GM19467 (cell line): ENCODE results near the gene CADM2.
"Not testable (repeated sequence)": the region's sequence is repeated elsewhere in the genome, so short reads cannot be mapped to it uniquely, and the experiment has no call there.

Experiments
- ATAC-seq: cut with Tn5 transposase; IDR thresholded peaks from one replicate; pipeline ENCODE4 v1.9.1; 2021; ENCODE audit warnings: mild to moderate bottlenecking, moderate library complexity; ENCODE audit not compliant: unreplicated experiment

The CADM2 gene

DNA sequence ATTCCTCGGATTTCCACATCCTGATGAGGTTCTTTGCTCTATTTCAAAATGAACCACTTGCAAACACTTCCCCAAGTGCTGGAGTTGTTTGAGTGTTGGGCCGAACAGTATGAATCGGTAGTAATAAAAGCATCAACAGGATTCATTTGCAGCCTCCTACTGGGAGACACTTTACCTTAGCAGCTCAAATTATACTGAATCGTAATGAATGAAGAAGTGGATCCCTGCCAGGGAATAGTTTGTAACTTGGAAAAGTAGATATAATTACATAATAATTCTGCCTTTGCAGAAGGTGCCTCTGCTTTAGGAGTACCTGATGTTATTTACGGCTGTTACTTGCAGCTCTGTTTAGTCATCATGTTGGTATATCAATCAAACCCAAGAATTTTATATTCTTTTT, 669.1 kb downstream of the CADM2 start:
- no peak for ATAC-seq

DNA sequence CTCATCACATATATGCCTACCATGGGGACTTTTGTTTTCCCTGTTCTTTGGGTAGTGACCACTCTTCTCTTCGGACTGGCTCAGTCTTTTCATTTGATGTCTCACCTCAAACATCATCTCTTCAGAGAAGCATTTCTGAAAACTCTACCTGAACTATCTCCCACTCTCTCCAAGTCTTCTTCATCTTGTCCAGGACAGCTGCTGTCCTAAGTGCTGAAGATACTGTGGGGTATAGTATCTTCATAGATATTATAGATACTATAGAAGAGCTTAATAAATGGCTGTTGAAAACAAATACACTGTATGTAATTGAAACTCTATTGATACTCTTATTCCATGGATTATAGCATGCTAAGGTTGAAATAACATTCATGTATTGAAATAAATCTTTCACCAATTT, 672.3 kb downstream of the CADM2 start:
- no peak for ATAC-seq

DNA sequence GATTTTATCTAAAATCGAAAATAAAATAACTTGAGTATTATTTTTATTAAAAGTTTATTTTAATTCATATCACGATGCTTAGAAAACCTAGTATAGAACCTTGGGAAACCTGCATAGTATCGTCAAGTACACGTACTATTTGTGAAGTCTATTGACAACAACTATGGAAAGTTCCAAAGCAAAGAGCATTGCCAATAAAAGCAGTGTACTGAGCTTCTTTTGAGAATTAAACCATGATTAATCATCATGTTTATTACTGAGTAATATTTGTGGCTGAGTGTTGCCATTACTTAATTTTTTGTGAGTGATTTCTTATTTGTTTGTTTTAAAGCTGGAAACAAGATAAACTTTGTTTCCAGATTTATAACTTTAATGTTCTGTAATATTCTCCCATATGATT, 674.1 kb downstream of the CADM2 start:
- ATAC-seq, result no peak

GRCh38 chr3:85652360-85652759, 693.6 kb downstream of the CADM2 start:
- ATAC-seq, result no peak

- ATAC-seq, result no peak
Measured at GRCh38 chr3:85660451-85660850, 701.7 kb downstream of the CADM2 start.

- no peak for ATAC-seq
Measured at GRCh38 chr3:85662462-85662861, 703.7 kb downstream of the CADM2 start.

DNA sequence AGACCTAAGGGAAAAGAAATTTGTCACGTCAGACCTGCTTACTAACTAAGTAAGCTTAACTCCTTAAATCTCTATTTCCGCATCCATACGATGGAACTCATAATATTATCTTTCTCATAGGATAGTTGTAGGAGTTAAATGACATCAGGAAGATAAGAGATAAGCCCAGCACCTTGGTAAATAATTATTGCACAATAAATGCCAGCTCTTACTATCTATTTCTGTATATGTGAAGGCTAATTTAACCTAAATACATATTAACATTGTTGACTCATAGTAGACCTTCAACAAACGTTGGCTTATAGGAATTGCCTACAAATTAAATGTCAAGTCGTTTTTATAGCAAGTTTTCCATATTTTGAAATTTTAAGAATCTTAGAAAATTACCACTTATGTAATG, 709.0 kb downstream of the CADM2 start:
- ATAC-seq, result no peak

DNA sequence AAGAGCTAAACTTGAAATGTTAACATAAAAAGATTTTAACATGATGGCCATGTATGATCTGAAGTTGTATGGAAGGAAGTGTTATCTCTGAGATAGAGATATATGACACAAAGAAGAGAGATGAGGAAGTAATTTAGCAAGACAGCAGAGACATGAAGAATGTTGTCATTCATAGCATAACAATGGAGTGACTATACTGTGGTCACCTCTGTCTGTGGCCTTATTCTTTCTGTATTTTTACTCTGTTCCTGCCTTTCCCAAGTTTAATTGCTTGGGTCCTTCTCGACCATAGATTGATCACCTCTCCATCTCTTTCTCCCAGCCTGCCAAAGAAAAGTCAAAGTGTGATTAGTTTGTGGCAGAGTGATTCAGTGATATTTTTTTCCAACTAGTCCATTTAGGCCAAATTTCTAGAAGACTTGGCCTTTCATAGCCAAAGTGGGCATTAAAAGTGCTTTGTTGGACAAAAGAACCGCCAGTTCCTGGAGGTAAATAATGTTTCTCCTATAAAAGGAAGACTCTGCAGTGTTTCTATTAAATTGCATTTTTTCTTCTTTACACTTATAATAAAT, 711.9 kb downstream of the CADM2 start:
- ATAC-seq, result no peak

DNA sequence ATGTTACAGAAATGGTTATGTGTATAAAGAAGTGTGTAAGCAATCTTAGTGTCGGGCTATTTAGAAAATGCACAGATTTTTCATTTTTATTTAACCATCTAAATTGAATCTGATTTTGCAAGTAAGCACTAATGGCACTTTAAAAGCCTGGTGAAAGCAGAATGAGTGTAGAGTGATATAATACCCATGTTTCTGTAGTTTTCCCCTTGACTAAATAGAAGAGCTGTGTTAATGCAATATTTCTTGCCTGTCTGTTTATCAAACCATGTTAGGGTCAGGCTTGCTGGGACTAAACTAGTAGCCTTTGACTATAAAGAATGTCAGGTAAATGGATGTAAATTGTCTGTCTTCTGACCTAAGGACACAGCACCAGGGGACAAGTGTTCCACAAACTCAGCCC, 714.0 kb downstream of the CADM2 start:
- ATAC-seq, result no peak

DNA sequence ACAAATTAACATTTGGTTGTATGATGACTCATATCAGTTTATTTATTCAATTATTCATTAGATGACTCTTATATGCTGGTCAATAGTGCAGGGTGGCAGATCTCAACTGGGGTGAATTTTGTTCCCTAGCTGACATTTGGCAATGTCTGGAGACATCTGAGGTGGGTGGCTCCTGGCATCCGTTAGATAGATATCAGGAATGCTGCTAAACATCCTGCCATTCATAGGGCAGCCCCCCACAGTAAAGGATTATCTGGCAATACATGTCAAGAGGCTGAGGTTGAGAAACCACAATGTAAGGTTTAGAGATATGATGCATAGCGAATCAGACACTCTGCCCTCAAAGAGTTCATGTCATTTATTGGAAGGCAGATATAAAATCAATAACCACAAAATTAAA, 719.9 kb downstream of the CADM2 start:
- ATAC-seq, result no peak

GRCh38 chr3:85681906-85682305, 723.1 kb downstream of the CADM2 start:
- ATAC-seq, result no peak

GRCh38 chr3:85691196-85691595, 732.4 kb downstream of the CADM2 start:
- ATAC-seq, result no peak

DNA sequence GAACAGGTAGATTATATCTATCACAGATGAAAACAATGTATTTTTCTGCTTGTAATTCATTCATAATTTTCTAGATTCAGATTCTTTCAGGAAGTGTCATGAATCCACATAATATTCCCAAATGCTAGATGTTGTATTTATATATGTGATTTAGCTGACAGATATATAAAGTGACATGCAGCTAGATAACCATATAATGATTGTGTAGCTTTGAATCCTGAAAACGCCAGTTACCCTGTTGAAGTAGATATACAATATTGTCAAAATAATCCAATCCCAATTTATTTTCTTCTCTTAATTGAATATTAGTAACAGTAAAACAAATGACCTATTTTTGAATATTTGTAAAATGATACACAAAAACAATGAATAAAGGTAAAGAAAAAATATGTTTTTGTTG, 738.4 kb downstream of the CADM2 start:
- ATAC-seq, result no peak

DNA sequence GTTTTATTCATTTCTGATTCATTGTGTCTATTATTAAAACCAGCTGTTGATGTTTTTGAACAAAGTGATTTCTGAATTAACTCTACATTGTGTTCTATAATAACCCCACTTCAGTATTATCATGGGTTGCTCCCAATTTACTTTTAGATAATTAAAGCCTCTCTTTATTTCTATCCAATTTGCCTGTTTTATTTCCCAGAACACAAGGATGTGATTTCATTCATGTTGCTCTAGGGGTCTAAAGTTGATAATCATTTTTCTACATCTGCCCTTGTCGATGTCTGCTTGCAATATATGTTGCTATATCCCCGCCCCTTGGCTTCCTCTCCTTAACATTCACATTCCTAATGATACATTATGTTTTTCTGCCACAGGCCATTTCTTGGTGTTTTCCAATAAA, 747.3 kb downstream of the CADM2 start:
- ATAC-seq, result no peak

- not testable (repeated sequence) for ATAC-seq
Measured at GRCh38 chr3:85708325-85708724, 749.5 kb downstream of the CADM2 start.

GRCh38 chr3:85709346-85709892, 750.6 kb downstream of the CADM2 start:
- no peak for ATAC-seq

DNA sequence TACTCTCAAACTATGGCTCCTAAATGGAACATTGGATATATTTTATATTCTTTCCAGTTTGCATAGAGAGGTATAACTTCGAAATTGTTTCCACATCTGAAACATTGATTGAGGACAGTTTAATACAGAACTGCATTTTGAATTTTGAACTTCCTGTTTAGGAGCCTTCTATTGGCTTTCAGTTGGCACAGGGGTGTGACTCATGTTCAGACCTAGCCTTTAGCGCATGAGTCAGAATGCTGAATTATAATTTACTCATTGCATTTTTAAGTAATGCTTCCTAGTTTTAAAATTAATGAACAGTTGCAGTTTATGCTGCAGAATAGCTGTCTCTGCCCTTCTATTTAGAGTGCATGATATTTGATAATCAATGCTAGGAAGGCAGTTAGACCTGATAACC, 751.7 kb downstream of the CADM2 start:
- no peak for ATAC-seq

DNA sequence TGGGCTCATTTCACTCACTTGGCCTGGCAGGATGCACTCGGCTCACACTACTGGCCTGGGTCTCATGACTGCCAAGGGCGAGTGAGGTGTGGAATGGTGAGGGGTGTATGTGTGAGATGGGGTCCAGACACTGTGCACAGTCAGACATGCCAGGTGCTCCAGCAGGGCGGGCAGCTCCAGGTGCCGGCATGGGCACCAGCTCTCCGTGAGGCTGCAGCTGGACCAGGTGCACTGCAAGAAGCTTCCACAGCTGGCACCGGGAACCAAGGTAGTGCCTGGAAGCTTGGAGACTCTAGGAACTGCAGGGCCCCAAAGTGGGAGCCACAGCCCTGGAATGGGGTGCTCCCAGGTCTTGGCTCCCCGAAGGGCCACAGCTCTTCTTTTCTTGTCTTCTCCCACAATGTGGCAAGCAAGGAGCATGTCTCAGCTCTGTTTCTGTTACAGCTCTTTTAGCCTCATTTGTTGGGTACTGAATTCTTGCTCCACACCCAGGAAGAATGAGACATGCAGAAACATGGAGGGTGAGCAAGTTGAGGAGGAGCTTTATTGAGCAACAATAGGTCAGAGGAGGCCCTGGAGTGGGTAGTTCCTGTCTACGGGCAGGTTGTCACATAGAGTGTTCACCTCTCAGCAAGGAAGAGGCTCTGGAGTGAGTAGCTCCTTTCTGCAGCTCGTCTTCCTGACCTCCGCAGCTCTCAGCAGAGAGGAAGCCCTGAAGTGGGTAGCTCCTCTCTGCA, 762.8 kb downstream of the CADM2 start:
- ATAC-seq, result no peak

- ATAC-seq, result no peak
Measured at GRCh38 chr3:85725809-85726208, 767.0 kb downstream of the CADM2 start.

- no peak for ATAC-seq
Measured at GRCh38 chr3:85726241-85726640, 767.5 kb downstream of the CADM2 start.

- no peak for ATAC-seq
Measured at GRCh38 chr3:85737846-85738245, 779.1 kb downstream of the CADM2 start.

DNA sequence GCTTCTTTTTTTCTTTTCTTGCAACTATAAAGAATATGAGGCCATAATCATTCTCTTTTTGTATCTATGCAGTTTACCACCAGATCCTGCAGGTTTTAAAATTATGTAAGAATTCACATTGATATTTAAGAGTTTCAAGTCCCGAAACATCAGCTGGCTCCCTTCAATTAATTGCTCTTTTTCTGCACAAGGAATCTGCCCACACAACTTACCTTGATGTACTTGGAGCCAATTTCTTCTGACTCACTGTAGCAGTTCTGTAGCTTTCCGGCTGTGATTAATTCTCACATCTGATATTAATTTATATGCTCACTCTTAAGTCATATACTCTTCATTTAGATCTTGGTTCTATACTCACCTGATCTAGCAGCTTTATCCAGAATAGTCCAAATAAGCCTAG, 781.8 kb downstream of the CADM2 start:
- no peak for ATAC-seq

DNA sequence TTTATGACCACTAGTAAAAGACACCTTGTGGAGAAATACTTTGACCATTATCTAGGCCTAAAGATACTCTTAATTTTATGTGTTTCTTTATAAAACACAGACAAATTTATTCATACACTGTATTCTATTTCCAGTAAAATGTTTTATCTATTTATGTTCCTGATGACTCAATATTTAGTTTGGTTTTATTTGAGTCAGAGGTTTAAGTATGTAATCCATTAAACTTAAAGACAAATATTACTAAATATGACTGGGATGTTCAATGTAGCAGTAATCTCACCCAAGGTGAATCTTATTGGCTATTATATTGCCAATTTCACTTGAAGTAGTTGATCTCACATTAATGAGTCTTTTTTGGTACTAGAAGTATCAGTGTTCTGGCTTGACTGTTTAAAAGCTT, 799.7 kb downstream of the CADM2 start:
- no peak for ATAC-seq
